GM19468 (cell line): Measurements from ENCODE around the gene MEIOSIN.
"Not testable (repeated sequence)": the region's sequence is repeated elsewhere in the genome, so short reads cannot be mapped to it uniquely, and the experiment has no call there.

ENCODE experiments used
- ATAC-seq: cut with Tn5 transposase; IDR thresholded peaks from one replicate; pipeline ENCODE4 v1.9.1; 2021; ENCODE audit warnings: mild to moderate bottlenecking, moderate library complexity, moderate number of reproducible peaks; ENCODE audit not compliant: unreplicated experiment; ENCODE audit errors: extremely low read depth

Gene MEIOSIN

GRCh38 chr19:45717983-45718650 is 15.1 kb upstream of the MEIOSIN start:
- no peak for ATAC-seq

- ATAC-seq: not testable (repeated sequence)
Measured at GRCh38 chr19:45720065-45720464, 13.2 kb upstream of the MEIOSIN start.

DNA sequence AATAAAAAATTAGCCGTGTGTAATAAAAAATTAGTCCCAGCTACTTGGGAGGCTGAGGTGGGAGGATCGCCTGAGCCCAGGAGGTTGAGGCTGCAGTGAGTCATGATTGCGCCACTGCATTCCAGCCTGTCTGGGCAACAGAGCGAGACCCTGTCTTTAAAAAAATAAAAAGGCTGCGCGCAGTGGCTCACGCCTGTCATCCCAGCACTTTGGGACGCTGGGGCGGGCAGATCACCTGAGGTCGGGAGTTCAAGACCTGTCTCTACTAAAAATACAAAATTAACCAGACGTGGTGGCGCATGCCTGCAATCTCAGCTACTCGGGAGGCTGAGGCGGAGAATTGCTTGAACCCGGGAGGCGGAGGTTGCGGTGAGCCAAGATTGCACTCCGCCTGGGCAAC is 4.6 kb upstream of the MEIOSIN start:
- not testable (repeated sequence) for ATAC-seq

- ATAC-seq: no peak
Measured at GRCh38 chr19:45729800-45730290, 3.4 kb upstream of the MEIOSIN start.

DNA sequence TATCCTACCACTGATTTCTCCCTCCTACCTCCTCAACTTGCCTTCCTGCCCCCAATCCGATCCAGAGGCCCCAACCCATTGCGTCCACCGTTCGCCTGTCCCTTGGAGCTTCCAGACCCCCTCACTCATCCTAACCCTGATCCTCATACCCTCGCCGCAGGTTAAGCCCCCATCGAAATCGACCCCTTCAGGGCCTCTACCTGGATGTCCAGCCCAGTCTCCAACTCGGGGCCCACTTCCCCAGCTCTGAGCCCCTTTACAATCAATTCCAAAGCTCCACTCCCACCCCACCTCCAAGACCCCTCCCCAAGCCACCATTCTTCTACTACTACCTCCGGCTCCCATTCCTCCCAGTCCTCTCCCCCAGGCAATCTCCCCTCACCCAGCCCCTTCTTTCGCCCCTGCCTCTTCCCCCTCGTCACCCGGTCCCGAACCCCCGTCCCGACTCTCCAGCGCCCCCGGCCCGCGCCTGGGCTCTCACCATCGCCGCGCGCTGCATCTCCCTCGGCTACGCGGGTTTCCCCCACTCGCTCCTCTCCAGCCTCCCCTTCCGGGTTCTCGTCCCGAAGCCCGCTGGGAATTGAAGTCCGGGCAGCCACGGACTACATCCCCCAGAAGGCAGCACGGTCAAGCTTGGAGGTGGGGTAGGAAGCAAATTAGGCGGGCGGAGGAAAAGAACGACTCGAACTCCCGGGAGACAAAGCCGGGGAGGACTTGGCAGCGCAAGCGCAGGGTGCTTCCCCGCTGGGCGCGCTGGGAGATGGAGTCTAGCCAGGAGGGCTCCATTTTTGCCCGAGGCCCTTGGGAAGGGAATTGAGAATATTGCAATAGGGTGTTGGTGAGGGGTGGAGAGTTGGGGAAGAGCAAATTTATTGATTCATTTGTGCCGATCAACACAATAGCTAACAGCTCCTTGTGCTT is 2.6 kb upstream of the MEIOSIN start, which contains the start of gene FBXO46:
TSS of gene FBXO46 (minus strand) at position 529 of the 921 bp plus-strand sequence. CDS start 17,401 bp downstream, outside the sequence.
- ATAC-seq: peak; percentile 61

DNA sequence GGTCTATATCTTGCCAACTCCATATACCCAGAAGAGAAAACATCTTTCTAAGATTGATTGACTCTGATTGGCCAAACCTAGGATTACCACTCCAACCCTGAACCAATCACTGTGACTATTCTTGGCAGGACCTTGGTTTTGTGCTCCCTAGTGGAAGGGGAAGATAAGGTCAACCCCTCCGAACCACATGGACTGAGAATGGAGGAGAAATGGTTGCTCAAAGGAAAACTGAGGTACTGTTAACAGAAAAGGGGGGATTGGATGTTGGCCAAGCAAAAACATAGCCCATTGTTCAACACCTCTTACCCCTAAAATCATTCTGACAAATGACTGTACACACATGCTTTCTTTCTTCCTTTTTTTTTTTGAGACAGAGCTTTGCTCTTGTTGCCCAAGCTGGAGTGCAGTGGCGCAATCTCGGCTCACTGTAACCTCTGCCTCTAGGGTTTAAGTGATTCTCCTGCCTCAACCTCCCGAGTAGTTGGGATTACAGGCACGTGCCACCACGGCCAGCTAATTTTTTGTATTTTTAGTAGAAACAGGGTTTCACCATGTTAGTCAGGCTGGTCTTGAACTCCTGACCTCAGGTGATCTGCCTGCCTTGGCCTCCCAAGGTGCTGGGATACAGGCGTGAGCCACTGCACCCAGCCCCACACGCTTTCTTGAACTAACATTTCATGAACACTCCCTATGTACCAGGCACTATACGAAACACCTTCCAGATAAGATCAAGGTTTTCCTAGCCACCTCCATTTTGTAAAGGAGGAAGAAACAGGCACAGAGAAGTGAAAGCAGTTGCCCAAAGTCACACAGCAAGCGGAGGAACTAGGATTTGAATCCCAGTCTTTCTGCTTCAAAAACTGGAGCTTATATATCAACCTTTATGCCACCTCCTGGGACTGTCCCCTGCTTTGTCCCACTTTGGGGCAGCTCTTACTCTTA is 6.5 kb downstream of the MEIOSIN start:
- no peak for ATAC-seq

DNA sequence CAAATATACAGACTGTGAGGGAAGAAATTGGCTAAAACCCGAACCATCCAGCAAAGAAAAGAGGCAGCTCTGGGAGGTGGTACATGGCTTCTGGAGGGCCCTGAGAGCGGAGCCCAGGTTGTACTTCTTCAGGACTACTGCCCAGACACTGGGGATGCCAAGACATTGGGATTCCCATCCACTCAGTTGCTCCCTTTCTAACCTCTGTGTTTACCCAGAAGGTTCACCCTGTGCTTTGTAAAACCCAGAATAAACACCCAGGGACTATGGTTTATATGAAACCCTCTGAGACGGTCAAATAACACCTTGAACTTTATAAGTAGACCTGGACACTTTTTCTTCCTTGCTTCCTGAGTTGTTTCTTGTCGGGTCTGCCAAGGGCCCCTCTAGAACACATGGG is 9.7 kb downstream of the MEIOSIN start:
- ATAC-seq: no peak

- ATAC-seq: no peak
Measured at GRCh38 chr19:45745606-45746005, 12.4 kb downstream of the MEIOSIN start.

- ATAC-seq: no peak
Measured at GRCh38 chr19:45746866-45747265, 13.6 kb downstream of the MEIOSIN start.

DNA sequence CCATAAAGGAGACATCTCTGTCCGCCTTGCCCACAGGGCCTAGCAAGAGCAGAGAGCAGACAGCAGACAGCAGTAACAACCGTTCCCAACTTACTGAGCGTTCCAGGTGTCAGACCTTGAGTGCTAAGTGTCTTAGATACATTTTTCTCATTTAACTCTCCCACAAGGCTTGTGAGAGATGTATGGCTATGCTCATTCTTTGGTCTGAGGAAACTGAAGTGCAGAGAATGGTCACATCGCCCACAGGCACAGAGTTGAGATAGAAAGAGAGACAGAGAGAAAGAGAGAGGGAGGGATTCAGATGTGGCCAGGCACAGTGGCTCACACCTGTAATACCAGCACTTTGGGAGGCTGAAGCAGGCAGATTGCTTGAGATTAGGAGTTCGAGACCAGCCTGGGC is 14.3 kb downstream of the MEIOSIN start:
- ATAC-seq: no peak

- not testable (repeated sequence) for ATAC-seq
Measured at GRCh38 chr19:45751483-45751882, 18.2 kb downstream of the MEIOSIN start.

GRCh38 chr19:45752639-45753038 is 19.4 kb downstream of the MEIOSIN start:
- ATAC-seq: no peak

DNA sequence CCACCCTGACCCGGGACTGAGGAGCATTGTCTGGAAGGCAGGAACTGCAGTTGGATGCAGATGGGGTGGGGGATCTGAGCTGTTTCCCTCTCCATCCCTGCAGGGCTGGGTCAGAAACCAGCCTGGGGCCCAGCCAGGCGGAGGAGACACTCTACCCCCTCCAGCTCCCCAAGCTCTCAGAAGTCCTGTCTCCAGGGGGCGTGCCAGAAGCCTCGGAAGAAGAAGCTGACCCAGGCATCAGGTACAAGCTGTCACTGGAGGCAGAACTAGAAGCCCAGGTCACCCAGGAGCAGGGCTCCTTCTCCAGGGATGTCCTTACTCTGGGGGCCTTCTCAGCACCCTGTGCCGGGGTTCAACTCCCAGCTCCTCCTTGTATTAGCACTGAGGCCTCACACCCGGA is 20.3 kb downstream of the MEIOSIN start:
- no peak for ATAC-seq

DNA sequence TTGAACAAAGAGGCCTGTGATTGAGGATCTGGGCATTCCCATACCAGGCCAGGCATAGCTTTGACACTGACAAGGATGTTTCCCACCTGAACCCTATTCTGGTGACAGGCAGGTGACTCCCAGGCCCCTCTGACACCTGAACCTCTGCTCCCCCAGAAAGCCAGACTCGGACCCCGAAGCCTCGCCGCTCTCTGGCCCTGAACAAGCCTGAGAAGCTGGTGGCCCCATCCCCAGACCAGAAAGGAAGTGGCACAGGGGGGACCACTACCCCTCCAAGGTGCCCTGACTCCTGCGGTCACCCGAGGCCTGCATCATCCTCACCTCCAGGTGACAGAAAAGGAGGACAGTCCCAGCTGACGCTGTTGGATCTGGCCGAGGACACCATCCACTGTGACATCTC is 21.1 kb downstream of the MEIOSIN start:
- ATAC-seq: no peak

- no peak for ATAC-seq
Measured at GRCh38 chr19:45757695-45758094, 24.5 kb downstream of the MEIOSIN start.

DNA sequence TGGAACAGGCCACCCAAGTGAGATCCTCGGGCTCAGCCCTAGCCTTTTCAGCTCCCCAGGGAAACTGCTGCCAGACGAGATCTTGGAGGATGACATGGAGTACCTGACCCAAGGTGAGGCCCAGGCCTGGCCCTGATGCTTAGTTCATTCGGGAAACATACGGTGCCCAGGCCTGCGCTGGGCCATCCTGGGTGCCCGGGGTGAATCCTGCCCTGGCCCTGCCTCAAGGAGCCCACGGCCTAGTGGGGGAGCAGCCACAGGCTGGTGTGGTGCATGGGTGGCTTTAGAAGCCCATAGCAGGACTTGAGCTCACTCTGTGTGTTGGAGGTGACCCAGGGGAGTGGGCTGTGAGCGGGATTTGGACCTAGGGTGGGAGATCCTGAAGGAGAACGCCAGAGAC is 25.7 kb downstream of the MEIOSIN start:
- no peak for ATAC-seq

DNA sequence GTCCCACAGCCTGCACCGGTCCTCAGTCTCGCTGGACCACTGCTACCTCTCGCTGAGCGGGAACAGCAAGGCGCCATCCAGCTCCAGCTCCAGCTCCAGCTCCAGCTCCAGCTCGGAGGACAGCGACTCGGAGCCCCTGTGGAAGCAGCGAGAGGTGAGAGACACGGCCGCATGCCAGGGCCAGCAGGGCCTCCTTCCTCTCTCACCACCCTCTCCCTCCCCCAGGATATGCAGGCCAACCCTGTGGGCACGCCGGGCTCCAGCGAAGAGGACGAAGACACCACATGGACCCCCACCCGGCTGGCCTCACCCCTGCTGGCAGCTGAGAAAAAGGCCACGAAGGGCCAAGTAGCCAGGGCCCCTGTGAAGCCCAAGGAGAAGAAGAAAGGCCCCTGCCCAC is 28.5 kb downstream of the MEIOSIN start:
- no peak for ATAC-seq

DNA sequence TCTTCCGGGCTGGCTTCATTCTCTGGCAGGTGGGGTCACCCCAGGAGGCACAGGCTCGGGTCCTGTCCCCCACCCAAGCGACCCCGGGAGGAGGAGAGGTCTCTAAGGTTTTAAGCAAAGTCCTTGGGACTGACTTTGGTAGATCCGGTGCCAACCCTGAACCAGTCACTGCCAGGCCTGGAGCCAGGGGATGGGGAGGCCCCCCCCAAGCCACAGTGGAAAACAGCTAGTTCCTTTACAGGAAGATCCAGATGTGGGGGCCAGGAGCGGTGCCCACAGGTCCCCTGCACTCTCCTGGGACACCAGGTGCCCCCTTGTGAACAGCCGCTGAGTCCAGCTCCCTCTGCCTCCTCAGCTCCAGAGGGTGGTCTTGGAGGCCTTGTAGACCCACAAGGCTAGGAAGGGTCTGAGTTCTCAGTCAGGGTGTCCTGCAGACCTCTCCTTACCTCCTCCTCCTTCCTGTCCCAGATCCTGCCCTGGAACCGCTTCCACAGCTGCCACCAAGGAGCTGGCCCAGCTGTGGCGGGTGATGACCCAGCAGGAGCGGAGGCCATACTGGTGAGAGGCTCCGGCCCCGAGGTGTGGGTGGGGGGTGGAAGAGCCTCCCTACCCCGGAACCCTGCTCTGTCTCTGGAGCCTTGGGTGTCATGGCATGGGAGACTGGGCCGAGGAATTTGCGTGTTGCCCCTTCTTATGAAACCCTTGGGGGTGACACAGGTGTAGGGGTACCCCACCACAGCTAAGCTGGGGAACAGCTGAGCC is 29.8 kb downstream of the MEIOSIN start:
- ATAC-seq: no peak

DNA sequence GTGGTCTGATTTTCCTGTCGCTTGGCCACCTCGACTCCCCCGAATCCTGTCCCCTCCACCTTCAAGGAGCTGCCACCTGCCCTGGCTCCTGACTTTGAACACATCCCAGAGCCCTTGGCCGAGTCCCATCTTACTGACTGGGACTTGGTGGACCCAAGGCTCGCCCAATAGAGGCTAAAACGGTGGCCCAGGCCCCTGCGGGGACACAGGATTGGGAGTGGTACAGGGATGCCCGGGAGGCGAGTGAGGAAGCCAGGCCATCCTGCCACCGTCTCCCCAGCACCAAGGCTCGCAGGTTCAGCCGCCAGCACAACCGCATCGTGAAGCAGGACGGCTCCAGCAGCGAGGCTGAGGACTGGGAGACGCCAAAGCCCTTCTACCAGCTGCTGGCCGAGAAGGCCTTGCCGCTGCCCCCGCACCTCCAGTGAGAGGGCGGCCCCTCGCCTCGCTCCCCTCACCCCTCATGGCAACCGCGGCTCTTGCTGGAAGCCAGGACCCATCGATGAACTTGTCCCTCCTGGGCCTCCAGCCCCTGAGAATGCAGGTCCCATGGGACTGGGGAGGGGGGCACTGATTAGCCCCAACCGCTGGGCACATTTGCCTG is 30.6 kb downstream of the MEIOSIN start:
- ATAC-seq: no peak
